ENCODE measurements around the gene C1QTNF12. TPM values are rescaled to one million over a fixed set of nuclear protein-coding genes. Genes with fewer than 3 reads are reported as not detected.

The C1QTNF12 gene
- total and polyA plus RNA-seq, 2 experiments from 2014 or later, result 4.1 to 4.2 TPM

DNA sequence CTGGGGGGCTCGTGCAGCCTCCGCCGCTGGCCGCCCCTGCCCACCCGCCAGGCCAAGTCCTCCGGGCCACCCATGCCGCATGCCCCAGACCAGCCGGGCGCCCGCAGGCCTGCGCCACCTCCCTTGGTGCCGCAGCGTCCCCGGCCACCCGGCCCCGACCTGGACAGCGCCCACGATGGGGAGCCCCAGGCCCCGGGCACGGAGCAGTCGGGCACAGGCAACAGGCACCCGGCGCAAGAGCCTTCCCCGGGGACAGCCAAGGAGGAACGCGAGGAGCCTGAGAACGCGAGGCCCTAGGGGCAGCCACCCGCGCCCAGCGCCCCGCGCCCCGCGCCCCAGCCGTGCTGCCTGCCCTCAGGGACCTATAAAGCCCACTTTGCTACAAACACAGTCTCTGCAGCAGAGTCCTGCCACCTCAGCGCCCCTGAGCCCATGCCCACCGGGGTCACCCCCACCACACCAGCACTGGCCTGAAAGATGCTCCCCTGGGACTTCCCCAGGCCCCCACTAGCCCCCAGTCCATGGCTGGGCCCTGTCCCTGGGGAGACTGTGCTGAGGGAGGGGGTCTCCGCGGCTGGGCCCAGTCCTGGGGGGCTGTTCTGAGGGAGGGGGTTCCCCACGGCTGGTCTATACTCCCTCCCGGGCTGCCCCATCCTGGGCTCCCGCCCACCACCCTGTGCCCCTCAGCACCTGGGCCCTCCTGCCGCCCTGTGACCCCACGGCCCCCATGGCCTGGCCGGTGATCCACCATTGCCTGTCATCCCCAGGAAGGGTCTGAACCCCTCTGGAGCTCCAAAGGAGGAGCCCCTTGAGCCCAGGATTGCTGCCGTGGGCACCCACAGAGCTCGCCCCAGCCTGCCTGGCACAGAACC lies 48.7 kb downstream of the C1QTNF12 start:
- DNase-seq (ENCODE audit: low spot score) (peak; percentile 8), ATAC-seq (no peak)
- Histone ChIP-seq H2AFZ (no peak overlapping the region), H3K4me2 (no peak overlapping the region), H3K79me2 (replicated peaks; ENCODE audit: insufficient read depth) (no peaks in the 10 kb centered on the region), H3K4me1 (ENCODE audit: insufficient read depth) (no peaks in the 10 kb centered on the region), H3K36me3 (ENCODE audit: insufficient read depth) (no peaks in the 10 kb centered on the region), H3K27ac (ENCODE audit: low read depth) (no peak overlapping the region), H3K9me2 (ENCODE audit: insufficient read depth) (no peaks in the 10 kb centered on the region), H3K27me3 (ENCODE audit: insufficient read depth) (no peaks in the 10 kb centered on the region), H4K20me1 (replicated peaks; ENCODE audit: insufficient read depth) (no peaks in the 10 kb centered on the region), H3K4me3 (no peak overlapping the region), H3F3A (replicated peaks; ENCODE audit: low read depth) (no peaks in the 10 kb centered on the region)
- Mint-ChIP-seq H3K36me3 (ENCODE audit: low read depth) (no peaks in the 10 kb centered on the region), H3K9me3 (peaks cover 20% of the 10 kb centered on the region), H3K27ac (no peak overlapping the region), H3K4me3 (no peak overlapping the region), H3K4me1 (no peaks in the 10 kb centered on the region; the same call in 2 of the 3 replicates), H3K27me3 (ENCODE audit: insufficient read depth, low read depth, poor library complexity) (peaks cover 3% of the 10 kb centered on the region)
- TF ChIP-seq EZH2 (IDR thresholded peaks at IDR 0.05; ENCODE audit: low read depth, unreplicated experiment), result no peak
- no peak for TF ChIP-seq CREB1 (CRISPR knock-in tag; IDR thresholded peaks at IDR 0.05; ENCODE audit: low read depth)
- TF ChIP-seq STAT1 (IDR thresholded peaks at IDR 0.05; ENCODE audit: unreplicated experiment), result no peak
- no peak for TF ChIP-seq ZNF114 (CRISPR knock-in tag; IDR thresholded peaks at IDR 0.05)
- no peak for TF ChIP-seq JUNB (IDR thresholded peaks at IDR 0.05; ENCODE audit: unreplicated experiment)
- TF ChIP-seq, protein P1, sequence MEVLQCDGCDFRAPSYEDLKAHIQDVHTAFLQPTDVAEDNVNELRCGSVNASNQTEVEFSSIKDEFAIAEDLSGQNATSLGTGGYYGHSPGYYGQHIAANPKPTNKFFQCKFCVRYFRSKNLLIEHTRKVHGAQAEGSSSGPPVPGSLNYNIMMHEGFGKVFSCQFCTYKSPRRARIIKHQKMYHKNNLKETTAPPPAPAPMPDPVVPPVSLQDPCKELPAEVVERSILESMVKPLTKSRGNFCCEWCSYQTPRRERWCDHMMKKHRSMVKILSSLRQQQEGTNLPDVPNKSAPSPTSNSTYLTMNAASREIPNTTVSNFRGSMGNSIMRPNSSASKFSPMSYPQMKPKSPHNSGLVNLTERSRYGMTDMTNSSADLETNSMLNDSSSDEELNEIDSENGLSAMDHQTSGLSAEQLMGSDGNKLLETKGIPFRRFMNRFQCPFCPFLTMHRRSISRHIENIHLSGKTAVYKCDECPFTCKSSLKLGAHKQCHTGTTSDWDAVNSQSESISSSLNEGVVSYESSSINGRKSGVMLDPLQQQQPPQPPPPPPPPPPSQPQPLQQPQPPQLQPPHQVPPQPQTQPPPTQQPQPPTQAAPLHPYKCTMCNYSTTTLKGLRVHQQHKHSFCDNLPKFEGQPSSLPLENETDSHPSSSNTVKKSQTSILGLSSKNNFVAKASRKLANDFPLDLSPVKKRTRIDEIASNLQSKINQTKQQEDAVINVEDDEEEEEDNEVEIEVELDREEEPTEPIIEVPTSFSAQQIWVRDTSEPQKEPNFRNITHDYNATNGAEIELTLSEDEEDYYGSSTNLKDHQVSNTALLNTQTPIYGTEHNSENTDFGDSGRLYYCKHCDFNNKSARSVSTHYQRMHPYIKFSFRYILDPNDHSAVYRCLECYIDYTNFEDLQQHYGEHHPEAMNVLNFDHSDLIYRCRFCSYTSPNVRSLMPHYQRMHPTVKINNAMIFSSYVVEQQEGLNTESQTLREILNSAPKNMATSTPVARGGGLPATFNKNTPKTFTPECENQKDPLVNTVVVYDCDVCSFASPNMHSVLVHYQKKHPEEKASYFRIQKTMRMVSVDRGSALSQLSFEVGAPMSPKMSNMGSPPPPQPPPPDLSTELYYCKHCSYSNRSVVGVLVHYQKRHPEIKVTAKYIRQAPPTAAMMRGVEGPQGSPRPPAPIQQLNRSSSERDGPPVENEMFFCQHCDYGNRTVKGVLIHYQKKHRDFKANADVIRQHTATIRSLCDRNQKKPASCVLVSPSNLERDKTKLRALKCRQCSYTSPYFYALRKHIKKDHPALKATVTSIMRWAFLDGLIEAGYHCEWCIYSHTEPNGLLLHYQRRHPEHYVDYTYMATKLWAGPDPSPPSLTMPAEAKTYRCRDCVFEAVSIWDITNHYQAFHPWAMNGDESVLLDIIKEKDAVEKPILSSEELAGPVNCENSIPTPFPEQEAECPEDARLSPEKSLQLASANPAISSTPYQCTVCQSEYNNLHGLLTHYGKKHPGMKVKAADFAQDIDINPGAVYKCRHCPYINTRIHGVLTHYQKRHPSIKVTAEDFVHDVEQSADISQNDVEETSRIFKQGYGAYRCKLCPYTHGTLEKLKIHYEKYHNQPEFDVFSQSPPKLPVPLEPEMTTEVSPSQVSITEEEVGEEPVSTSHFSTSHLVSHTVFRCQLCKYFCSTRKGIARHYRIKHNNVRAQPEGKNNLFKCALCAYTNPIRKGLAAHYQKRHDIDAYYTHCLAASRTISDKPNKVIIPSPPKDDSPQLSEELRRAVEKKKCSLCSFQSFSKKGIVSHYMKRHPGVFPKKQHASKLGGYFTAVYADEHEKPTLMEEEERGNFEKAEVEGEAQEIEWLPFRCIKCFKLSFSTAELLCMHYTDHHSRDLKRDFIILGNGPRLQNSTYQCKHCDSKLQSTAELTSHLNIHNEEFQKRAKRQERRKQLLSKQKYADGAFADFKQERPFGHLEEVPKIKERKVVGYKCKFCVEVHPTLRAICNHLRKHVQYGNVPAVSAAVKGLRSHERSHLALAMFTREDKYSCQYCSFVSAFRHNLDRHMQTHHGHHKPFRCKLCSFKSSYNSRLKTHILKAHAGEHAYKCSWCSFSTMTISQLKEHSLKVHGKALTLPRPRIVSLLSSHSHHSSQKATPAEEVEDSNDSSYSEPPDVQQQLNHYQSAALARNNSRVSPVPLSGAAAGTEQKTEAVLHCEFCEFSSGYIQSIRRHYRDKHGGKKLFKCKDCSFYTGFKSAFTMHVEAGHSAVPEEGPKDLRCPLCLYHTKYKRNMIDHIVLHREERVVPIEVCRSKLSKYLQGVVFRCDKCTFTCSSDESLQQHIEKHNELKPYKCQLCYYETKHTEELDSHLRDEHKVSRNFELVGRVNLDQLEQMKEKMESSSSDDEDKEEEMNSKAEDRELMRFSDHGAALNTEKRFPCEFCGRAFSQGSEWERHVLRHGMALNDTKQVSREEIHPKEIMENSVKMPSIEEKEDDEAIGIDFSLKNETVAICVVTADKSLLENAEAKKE (CRISPR knock-in tag; IDR thresholded peaks at IDR 0.05), result no peak
- TF ChIP-seq EZH2phosphoT487 (IDR thresholded peaks at IDR 0.05; ENCODE audit: unreplicated experiment), result no peak
- no peak for TF ChIP-seq POLR2AphosphoS5 (IDR thresholded peaks at IDR 0.05; ENCODE audit: low read depth)
- TF ChIP-seq, protein P2, sequence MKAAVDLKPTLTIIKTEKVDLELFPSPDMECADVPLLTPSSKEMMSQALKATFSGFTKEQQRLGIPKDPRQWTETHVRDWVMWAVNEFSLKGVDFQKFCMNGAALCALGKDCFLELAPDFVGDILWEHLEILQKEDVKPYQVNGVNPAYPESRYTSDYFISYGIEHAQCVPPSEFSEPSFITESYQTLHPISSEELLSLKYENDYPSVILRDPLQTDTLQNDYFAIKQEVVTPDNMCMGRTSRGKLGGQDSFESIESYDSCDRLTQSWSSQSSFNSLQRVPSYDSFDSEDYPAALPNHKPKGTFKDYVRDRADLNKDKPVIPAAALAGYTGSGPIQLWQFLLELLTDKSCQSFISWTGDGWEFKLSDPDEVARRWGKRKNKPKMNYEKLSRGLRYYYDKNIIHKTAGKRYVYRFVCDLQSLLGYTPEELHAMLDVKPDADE (IDR thresholded peaks at IDR 0.05), result no peak
- TF ChIP-seq, protein P3, sequence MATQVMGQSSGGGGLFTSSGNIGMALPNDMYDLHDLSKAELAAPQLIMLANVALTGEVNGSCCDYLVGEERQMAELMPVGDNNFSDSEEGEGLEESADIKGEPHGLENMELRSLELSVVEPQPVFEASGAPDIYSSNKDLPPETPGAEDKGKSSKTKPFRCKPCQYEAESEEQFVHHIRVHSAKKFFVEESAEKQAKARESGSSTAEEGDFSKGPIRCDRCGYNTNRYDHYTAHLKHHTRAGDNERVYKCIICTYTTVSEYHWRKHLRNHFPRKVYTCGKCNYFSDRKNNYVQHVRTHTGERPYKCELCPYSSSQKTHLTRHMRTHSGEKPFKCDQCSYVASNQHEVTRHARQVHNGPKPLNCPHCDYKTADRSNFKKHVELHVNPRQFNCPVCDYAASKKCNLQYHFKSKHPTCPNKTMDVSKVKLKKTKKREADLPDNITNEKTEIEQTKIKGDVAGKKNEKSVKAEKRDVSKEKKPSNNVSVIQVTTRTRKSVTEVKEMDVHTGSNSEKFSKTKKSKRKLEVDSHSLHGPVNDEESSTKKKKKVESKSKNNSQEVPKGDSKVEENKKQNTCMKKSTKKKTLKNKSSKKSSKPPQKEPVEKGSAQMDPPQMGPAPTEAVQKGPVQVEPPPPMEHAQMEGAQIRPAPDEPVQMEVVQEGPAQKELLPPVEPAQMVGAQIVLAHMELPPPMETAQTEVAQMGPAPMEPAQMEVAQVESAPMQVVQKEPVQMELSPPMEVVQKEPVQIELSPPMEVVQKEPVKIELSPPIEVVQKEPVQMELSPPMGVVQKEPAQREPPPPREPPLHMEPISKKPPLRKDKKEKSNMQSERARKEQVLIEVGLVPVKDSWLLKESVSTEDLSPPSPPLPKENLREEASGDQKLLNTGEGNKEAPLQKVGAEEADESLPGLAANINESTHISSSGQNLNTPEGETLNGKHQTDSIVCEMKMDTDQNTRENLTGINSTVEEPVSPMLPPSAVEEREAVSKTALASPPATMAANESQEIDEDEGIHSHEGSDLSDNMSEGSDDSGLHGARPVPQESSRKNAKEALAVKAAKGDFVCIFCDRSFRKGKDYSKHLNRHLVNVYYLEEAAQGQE (IDR thresholded peaks at IDR 0.05; ENCODE audit: unreplicated experiment), result no peak
- TF ChIP-seq, protein P4, sequence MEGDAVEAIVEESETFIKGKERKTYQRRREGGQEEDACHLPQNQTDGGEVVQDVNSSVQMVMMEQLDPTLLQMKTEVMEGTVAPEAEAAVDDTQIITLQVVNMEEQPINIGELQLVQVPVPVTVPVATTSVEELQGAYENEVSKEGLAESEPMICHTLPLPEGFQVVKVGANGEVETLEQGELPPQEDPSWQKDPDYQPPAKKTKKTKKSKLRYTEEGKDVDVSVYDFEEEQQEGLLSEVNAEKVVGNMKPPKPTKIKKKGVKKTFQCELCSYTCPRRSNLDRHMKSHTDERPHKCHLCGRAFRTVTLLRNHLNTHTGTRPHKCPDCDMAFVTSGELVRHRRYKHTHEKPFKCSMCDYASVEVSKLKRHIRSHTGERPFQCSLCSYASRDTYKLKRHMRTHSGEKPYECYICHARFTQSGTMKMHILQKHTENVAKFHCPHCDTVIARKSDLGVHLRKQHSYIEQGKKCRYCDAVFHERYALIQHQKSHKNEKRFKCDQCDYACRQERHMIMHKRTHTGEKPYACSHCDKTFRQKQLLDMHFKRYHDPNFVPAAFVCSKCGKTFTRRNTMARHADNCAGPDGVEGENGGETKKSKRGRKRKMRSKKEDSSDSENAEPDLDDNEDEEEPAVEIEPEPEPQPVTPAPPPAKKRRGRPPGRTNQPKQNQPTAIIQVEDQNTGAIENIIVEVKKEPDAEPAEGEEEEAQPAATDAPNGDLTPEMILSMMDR (conservative IDR thresholded peaks at IDR 0.05; ENCODE audit: low read depth in 2 of 2), result no peak
- no peak for TF ChIP-seq NANOG (IDR thresholded peaks at IDR 0.05; ENCODE audit: borderline replicate concordance)
- no peak for TF ChIP-seq ZNF331 (CRISPR knock-in tag; IDR thresholded peaks at IDR 0.05; ENCODE audit: low read depth)
